ENCODE data around the gene LMBR1L.
"Not testable (repeated sequence)": the region's sequence is repeated elsewhere in the genome, so short reads cannot be mapped to it uniquely, and the experiment has no call there.

LMBR1L gene

DNA sequence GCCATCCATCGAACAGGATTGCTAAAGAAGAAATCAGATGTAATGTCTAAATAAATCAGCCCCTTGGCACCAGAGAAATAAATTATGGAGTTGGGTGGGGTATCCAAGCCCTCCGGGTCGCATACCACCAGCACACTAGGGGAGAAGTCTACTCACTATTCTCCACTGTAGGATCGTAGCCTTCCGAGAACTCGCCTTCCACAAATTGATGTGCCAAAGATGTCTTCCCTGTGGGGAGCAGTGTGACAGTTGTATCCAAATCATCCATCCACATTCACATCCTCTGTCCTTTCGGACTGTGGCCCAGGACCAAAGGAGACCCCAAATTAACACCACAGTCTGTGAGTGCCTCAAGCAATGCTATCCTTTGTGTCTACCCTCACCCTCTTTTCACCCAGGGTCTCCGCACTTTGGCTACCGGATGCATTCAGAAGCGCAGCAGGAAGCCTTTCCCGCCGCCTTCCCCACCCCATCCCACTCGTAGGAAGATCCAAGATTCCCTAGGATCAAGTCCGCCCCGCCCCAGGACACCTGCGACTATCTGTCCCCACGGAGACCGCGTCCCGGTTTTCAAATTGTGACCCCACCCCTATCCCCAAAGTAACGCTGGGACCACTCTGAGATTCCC, 41.7 kb downstream of the LMBR1L start:
- peak overlapping the region; percentile 91 for H3K4me3 ChIP-seq (ENCODE audit: low read length)
- no peak for DNase-seq (ENCODE audit: low read depth)
- TF ChIP-seq, protein P1, sequence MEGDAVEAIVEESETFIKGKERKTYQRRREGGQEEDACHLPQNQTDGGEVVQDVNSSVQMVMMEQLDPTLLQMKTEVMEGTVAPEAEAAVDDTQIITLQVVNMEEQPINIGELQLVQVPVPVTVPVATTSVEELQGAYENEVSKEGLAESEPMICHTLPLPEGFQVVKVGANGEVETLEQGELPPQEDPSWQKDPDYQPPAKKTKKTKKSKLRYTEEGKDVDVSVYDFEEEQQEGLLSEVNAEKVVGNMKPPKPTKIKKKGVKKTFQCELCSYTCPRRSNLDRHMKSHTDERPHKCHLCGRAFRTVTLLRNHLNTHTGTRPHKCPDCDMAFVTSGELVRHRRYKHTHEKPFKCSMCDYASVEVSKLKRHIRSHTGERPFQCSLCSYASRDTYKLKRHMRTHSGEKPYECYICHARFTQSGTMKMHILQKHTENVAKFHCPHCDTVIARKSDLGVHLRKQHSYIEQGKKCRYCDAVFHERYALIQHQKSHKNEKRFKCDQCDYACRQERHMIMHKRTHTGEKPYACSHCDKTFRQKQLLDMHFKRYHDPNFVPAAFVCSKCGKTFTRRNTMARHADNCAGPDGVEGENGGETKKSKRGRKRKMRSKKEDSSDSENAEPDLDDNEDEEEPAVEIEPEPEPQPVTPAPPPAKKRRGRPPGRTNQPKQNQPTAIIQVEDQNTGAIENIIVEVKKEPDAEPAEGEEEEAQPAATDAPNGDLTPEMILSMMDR (conservative IDR thresholded peaks at IDR 0.05; ENCODE audit: low read length): no peak

DNA sequence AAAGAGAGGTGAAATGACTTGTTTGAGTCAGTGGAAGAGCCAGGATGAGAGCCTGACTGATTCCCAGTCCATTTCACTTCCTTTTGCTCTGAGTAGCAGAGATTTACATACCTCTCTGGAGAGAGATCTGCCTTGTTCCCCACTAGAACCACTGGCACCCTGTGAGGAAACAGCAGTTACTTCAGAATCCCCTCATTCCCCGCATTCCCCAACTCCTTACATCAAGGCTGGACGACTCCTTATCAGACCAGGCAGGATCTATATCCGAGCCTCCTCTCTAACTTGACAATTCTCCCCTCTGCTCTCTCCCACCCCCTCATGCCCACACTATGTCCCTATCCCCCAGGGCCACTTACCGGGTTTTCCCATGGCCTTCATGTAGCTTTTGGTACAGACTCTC, 44.5 kb downstream of the LMBR1L start:
- DNase-seq (ENCODE audit: low read depth): no peak
- no peak overlapping the region for H3K4me3 ChIP-seq (ENCODE audit: low read length)
- TF ChIP-seq, protein P1 (conservative IDR thresholded peaks at IDR 0.05; ENCODE audit: low read length): no peak

DNA sequence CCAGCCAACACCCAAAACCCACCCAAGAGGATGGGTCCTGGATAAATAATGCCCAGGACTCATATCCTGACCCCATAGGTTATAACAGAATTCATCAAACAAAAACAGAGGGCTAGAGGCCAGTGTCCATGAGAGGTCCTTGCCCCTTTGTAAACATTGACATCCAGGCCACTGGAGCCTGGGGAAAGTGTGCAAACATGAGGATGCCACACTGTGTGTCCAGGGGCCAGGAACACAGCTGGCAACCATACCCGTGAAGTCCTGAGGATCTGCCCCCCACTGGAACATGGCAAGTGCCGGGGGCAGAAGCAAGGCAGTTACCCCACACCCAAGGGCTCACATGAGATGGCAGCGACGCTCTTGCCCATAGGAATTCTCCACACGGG, 45.9 kb downstream of the LMBR1L start:
- DNase-seq (ENCODE audit: low read depth): no peak
- TF ChIP-seq, protein P1 (conservative IDR thresholded peaks at IDR 0.05; ENCODE audit: low read length): no peak
- H3K4me3 ChIP-seq (ENCODE audit: low read length): no peak overlapping the region

DNA sequence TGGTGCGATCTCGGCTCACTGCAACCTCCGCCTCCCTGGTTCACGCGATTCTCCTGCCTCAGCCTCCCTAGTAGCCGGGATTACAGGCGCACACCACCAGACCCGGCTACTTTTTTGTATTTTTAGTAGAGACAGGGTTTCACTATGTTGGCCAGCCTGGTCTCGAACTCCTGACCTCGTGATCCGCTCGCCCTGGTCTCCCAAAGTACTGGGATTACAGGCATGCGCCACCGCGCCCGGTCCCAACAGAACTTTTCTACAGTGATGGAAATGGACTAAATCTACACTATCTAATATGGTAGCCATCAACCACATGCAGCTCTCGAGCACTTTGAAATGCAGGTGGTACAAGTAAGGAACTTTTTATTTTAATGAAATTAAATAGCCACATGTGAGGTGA, 48.7 kb downstream of the LMBR1L start:
- DNase-seq (ENCODE audit: low read depth); H3K4me3 ChIP-seq (ENCODE audit: low read length): not testable (repeated sequence)

DNA sequence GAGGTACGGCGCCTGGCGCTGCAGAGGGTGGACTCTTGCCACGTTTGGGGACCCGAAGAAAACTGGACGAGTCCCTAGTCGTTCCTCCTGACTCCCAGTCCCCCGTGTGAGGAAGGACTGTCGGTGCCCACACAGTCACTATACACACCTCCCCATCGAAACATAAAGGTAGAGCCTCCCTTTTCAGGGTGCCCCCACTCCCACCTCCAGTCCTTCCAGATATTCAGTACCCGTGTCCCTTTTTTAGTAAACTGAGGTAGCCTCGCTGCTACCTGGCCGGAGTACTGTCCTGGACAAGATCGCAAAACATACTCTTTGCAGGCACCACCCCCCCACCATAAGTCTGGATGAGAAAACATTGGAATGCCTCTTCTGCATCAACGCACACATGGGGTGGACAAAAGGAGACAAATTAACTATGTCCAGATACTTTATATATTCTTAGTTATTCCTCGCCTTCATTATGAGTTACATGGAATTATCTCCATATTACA, 49.4 kb downstream of the LMBR1L start:
- no peak for DNase-seq (ENCODE audit: low read depth)
- H3K4me3 ChIP-seq (ENCODE audit: low read length): peak overlapping the region; percentile 90
- TF ChIP-seq, protein P1 (conservative IDR thresholded peaks at IDR 0.05; ENCODE audit: low read length): no peak

DNA sequence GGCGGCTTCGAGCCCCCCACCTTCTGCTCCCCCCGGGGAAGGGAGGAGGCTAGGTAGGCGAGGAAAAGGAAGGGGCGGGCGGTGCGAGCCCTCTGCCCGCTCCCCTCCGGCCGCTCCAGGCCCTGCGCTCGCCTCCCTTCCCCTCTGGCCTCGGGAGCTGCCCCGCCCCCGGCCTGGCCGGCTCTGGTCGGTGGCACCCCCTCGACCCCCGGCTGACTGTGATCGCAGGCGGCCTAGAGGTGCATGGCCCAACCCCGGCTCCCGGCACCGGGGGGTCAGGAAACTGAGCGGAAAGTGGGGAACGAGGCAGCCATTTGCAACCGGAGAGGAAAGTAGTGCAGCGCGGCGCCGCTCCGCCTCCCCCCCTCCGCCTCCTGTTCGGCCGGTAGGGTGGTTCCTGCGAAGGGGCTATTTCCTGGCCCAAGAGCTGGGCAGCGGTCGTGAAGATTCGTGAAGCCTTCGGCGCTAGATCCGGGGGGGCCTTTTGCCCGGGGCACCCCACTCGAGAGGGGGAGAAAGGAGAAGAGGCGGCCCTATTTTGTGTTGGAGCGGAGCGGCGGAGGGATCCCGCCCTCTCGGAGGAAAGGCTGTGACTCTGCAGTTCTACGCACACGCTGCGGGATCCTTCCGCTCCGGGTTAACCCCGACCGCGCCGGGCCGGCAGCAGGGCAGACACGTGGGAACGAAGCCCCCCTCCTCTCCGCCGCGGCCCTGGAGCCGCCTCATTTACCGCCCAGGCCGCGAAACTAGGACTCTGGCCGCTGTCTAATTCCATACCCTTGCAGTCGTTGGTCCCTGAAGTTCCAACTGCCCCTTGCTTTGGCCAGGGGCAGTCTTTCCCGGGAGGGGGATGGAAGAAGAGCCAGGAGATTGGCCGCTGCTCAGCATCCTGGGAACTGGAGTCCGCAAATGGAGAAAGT, 50.1 kb downstream of the LMBR1L start, which contains the start of gene KMT2D:
Gene KMT2D, minus strand, starts transcription at position 558 of the 920 bp plus-strand sequence. CDS start 5,470 bp downstream, outside the sequence.
- peak within 1 kb of the TSS; percentile 90 for H3K4me3 ChIP-seq (ENCODE audit: low read length)
- peak; percentile 97 for DNase-seq (ENCODE audit: low read depth)
- TF ChIP-seq, protein P1 (conservative IDR thresholded peaks at IDR 0.05; ENCODE audit: low read length): no peak; the same call in none of the 2 replicates

DNA sequence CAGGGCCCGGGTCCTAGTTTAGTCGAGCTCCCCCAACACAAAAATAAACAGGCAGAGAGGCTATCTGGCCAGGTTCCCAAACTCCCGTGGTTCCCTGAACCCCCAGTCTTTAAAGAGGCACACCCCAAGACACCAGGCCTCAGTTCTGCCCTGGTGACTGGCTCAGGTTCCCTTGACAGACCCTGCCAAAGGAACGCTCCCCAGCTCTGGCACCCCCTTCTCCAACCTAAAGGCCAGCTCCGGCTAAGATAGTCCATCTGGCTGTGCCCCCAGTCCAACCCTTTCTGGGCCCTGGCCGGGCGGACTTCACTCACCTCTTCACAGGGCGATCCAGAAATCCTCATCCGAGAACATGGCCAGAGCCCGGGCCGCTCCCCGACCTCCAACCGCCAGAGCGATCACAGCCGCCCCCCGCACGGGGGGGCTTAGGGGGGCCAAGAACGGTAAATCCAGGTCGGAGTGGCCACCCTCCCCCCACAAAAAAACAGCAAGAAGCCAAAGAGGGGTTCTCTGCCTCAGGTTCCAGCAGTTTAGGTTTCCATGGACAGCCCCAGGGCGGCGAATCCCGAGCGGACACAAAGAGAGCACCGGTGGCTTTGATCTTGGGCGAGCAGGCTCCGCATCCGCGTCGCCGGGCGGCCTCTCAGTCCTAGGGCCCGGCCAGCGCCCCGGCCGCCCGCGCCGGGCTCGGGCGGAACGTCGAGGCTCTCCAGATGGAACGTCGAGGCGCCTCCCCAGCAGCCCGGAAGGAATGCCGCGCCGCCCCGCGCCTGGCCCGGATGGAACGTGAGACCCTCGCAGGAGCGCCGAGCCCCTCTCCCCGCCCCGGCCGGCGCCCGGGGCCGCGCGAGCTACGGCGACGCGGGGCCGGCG, 51.1 kb downstream of the LMBR1L start:
- TF ChIP-seq, protein P1 (conservative IDR thresholded peaks at IDR 0.05; ENCODE audit: low read length): no peak
- H3K4me3 ChIP-seq (ENCODE audit: low read length): peak overlapping the region; percentile 90
- DNase-seq (ENCODE audit: low read depth): peak; percentile 15

Measured in AG10803 (cell line).